Ureter (tissue), 1 donor: ENCODE measurements around the gene FCER2. TPM values are rescaled to one million over a fixed set of nuclear protein-coding genes. Genes with fewer than 3 reads are reported as not detected.
A peak's percentile ranks its signal among the peaks of the same experiment; 100 is the strongest.

Experiments
- DNase-seq: peaks from one replicate; pipeline ENCODE4 v3.0.0-alpha.2; 2020; ENCODE audit warnings: low spot score
- total RNA-seq: library from RNA; stranded (reverse); gene quantifications from one replicate; pipeline ENCODE4 v1.2.4, GENCODE V29; 2023
- donor health status: DM: yes; HTN: yes; CAD: no.

FCER2 gene
- total RNA-seq, 1 donor from 2014 or later: not detected

- DNase-seq: no peak
Measured at GRCh38 chr19:7677669-7678311, 24.1 kb downstream of the FCER2 start.

GRCh38 chr19:7676854-7677253 is 25.1 kb downstream of the FCER2 start, which contains the start of gene MCEMP1:
TSS of gene MCEMP1 (plus strand) at chr19:7677090. CDS start at chr19:7677121, 31 bp downstream.
- DNase-seq: no peak

GRCh38 chr19:7676376-7676775 is 25.6 kb downstream of the FCER2 start:
- DNase-seq: no peak

GRCh38 chr19:7674010-7675005 is 27.6 kb downstream of the FCER2 start:
- DNase-seq: peak; percentile 70

- DNase-seq: no peak
Measured at GRCh38 chr19:7672522-7672921, 29.4 kb downstream of the FCER2 start.

GRCh38 chr19:7670790-7671189 is 31.1 kb downstream of the FCER2 start:
- DNase-seq: no peak

- no peak for DNase-seq
Measured at GRCh38 chr19:7670150-7670783, 31.7 kb downstream of the FCER2 start.

- no peak for DNase-seq
Measured at GRCh38 chr19:7669641-7670040, 32.3 kb downstream of the FCER2 start.

GRCh38 chr19:7668842-7669241 is 33.1 kb downstream of the FCER2 start, which contains the start of gene RETN:
TSS of gene RETN (plus strand) at chr19:7669049. CDS start at chr19:7669327, 278 bp downstream.
- no peak for DNase-seq

- no peak for DNase-seq
Measured at GRCh38 chr19:7665076-7665475, 36.9 kb downstream of the FCER2 start.

GRCh38 chr19:7663706-7664105 is 38.2 kb downstream of the FCER2 start:
- no peak for DNase-seq

- no peak for DNase-seq
Measured at GRCh38 chr19:7662657-7663056, 39.3 kb downstream of the FCER2 start.

GRCh38 chr19:7661744-7662538 is 40.0 kb downstream of the FCER2 start:
- no peak for DNase-seq

- DNase-seq: no peak
Measured at GRCh38 chr19:7658219-7658686, 43.7 kb downstream of the FCER2 start.

GRCh38 chr19:7657131-7657751 is 44.7 kb downstream of the FCER2 start:
- DNase-seq: no peak

GRCh38 chr19:7655581-7655980 is 46.4 kb downstream of the FCER2 start:
- DNase-seq: no peak

GRCh38 chr19:7654401-7654800 is 47.5 kb downstream of the FCER2 start:
- DNase-seq: no peak

GRCh38 chr19:7652061-7652641 is 49.8 kb downstream of the FCER2 start:
- DNase-seq: peak; percentile 91

- DNase-seq: no peak
Measured at GRCh38 chr19:7650148-7650547, 51.8 kb downstream of the FCER2 start.

GRCh38 chr19:7648265-7649014 is 53.5 kb downstream of the FCER2 start:
- no peak for DNase-seq
